Osteocyte (in vitro differentiated cells): Measurements from ENCODE around the gene IFNG-AS1. TPM values are rescaled to one million over a fixed set of nuclear protein-coding genes. Genes with fewer than 3 reads are reported as not detected.

Source experiments
- DNase-seq: peaks from one replicate; pipeline ENCODE4 v3.0.0; 2021; ENCODE audit warnings: mixed read lengths; ENCODE audit not compliant: unreplicated experiment; ENCODE audit errors: extremely low spot score
- H3K27ac Mint-ChIP-seq: one replicate; pipeline ENCODE4 v1.8.0; 2021; ENCODE audit warnings: mild to moderate bottlenecking, mixed read lengths; ENCODE audit not compliant: unreplicated experiment
- H3K27me3 Mint-ChIP-seq: one replicate; pipeline ENCODE4 v1.8.0; 2021; ENCODE audit warnings: mixed read lengths; ENCODE audit not compliant: unreplicated experiment
- H3K36me3 Mint-ChIP-seq: one replicate; pipeline ENCODE4 v1.8.0; 2021; ENCODE audit warnings: mixed read lengths; ENCODE audit not compliant: unreplicated experiment
- H3K4me1 Mint-ChIP-seq: one replicate; pipeline ENCODE4 v1.8.0; 2021; ENCODE audit warnings: mixed read lengths; ENCODE audit not compliant: unreplicated experiment
- H3K4me3 Mint-ChIP-seq: one replicate; pipeline ENCODE4 v1.8.0; 2021; ENCODE audit warnings: mild to moderate bottlenecking, moderate library complexity, mixed read lengths; ENCODE audit not compliant: unreplicated experiment
- H3K9me3 Mint-ChIP-seq: one replicate; pipeline ENCODE4 v1.8.0; 2021; ENCODE audit warnings: mixed read lengths; ENCODE audit not compliant: unreplicated experiment
- total RNA-seq: library from RNA; stranded (reverse); gene quantifications from 2 replicates; pipeline ENCODE4 v1.2.1, GENCODE V29; 2021
- TF ChIP-seq, protein P1 (sequence below): fragments of 200-600 bp; sonication (generic); IDR thresholded peaks from 2 replicates; pipeline ENCODE4 v1.5.0; 2021; ENCODE audit warnings: antibody characterized with exemption, mild to moderate bottlenecking, moderate library complexity

IFNG-AS1 gene
- total RNA-seq, 1 donor from 2014 or later, result not detected

DNA sequence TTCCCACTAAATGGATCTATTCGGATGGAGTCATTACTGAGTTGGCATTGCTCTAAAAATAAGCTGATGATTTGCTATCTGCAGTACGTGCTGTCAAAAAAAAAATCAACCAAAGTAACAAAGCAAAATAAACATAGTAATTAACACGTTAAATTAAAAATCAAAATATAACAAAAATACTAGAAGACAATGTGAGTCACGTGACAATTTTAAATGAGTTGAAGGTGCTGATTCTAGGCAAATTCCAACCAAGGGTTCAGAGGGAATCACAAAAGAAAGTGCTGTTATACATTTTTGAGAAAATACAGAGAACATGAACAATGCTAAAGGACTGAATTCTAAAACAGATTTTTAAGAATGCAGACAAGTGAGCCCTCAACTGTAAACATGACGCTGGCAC is 45.2 kb upstream of the IFNG-AS1 start:
- Mint-ChIP-seq H3K4me1 (peaks cover 10% of the 10 kb centered on the region), H3K27ac (no peak overlapping the region), H3K9me3 (no peaks in the 10 kb centered on the region), H3K4me3 (no peak overlapping the region), H3K36me3 (no peaks in the 10 kb centered on the region), H3K27me3 (no peaks in the 10 kb centered on the region)
- TF ChIP-seq, protein P1, sequence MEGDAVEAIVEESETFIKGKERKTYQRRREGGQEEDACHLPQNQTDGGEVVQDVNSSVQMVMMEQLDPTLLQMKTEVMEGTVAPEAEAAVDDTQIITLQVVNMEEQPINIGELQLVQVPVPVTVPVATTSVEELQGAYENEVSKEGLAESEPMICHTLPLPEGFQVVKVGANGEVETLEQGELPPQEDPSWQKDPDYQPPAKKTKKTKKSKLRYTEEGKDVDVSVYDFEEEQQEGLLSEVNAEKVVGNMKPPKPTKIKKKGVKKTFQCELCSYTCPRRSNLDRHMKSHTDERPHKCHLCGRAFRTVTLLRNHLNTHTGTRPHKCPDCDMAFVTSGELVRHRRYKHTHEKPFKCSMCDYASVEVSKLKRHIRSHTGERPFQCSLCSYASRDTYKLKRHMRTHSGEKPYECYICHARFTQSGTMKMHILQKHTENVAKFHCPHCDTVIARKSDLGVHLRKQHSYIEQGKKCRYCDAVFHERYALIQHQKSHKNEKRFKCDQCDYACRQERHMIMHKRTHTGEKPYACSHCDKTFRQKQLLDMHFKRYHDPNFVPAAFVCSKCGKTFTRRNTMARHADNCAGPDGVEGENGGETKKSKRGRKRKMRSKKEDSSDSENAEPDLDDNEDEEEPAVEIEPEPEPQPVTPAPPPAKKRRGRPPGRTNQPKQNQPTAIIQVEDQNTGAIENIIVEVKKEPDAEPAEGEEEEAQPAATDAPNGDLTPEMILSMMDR, result no peak
- no peak for DNase-seq

DNA sequence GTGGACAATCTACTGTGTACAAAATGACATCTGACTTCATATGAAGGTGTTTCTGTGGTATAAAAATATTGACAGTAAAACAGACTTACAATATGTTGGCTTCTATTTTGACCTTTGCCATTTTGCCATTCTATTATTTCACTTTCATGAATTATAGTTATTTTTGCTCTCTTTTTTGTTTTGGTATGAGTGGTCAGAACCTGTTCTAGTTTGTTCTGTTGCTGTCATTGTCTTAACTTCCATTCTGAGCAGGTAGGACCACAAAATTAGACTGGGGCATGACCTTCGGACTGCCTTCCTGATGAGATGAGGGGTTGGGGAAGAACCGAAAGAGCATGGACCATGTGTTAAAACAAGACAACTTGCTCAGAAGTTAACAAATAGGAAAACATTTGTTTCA is 36.5 kb upstream of the IFNG-AS1 start:
- Mint-ChIP-seq H3K27me3 (no peaks in the 10 kb centered on the region), H3K27ac (no peak overlapping the region), H3K9me3 (no peaks in the 10 kb centered on the region), H3K36me3 (no peaks in the 10 kb centered on the region), H3K4me3 (no peak overlapping the region), H3K4me1 (no peaks in the 10 kb centered on the region)
- no peak for DNase-seq
- TF ChIP-seq, protein P1, result no peak

- no peaks in the 10 kb centered on the region for H3K36me3 Mint-ChIP-seq
- H3K9me3 Mint-ChIP-seq, result no peaks in the 10 kb centered on the region
- no peaks in the 10 kb centered on the region for H3K27me3 Mint-ChIP-seq
- H3K4me1 Mint-ChIP-seq, result no peaks in the 10 kb centered on the region
- no peak for DNase-seq
- TF ChIP-seq, protein P1, result no peak
- no peak overlapping the region for H3K4me3 Mint-ChIP-seq
- H3K27ac Mint-ChIP-seq, result no peak overlapping the region
Measured at GRCh38 chr12:67957383-67957782, 31.9 kb upstream of the IFNG-AS1 start.

- no peaks in the 10 kb centered on the region for H3K9me3 Mint-ChIP-seq
- H3K27ac Mint-ChIP-seq, result no peak overlapping the region
- H3K36me3 Mint-ChIP-seq, result no peaks in the 10 kb centered on the region
- H3K4me3 Mint-ChIP-seq, result no peak overlapping the region
- no peaks in the 10 kb centered on the region for H3K4me1 Mint-ChIP-seq
- no peaks in the 10 kb centered on the region for H3K27me3 Mint-ChIP-seq
- DNase-seq, result no peak
- TF ChIP-seq, protein P1, result no peak
Measured at GRCh38 chr12:67958187-67958586, 31.1 kb upstream of the IFNG-AS1 start.

GRCh38 chr12:67964456-67964855 is 24.8 kb upstream of the IFNG-AS1 start:
- no peak for DNase-seq
- Mint-ChIP-seq H3K4me1 (peaks cover 6% of the 10 kb centered on the region), H3K4me3 (no peak overlapping the region), H3K27me3 (no peaks in the 10 kb centered on the region), H3K9me3 (no peaks in the 10 kb centered on the region), H3K36me3 (no peaks in the 10 kb centered on the region), H3K27ac (no peak overlapping the region)
- TF ChIP-seq, protein P1, result no peak
